HFFc6 (cell line): Measurements from ENCODE around the gene PLA2G4E. TPM values are rescaled to one million over a fixed set of nuclear protein-coding genes. Genes with fewer than 3 reads are reported as not detected.

Experiments used
- DNase-seq: peaks from one replicate; pipeline ENCODE4 v3.0.0-alpha.2; 2018
- H3K27ac Mint-ChIP-seq: 2 replicates; pipeline ENCODE4 v1.8.0; 2020; ENCODE audit warnings: mild to moderate bottlenecking, mixed read lengths
- H3K27me3 Mint-ChIP-seq: 2 replicates; pipeline ENCODE4 v1.8.0; 2021; ENCODE audit warnings: mild to moderate bottlenecking, moderate library complexity, mixed read lengths; ENCODE audit not compliant: insufficient read depth
- H3K36me3 Mint-ChIP-seq: 2 replicates; pipeline ENCODE4 v1.8.0; 2021; ENCODE audit warnings: low read depth, mixed read lengths
- H3K4me1 Mint-ChIP-seq: 2 replicates; pipeline ENCODE4 v1.8.0; 2020; ENCODE audit warnings: low read depth, mixed read lengths
- H3K4me3 Mint-ChIP-seq: 2 replicates; pipeline ENCODE4 v1.8.0; 2020; ENCODE audit warnings: mild to moderate bottlenecking, moderate library complexity, mixed read lengths
- H3K9me3 Mint-ChIP-seq: 2 replicates; pipeline ENCODE4 v1.8.0; 2020; ENCODE audit warnings: mild to moderate bottlenecking, mixed read lengths
- CTCF ChIP-seq: fragments of 200-600 bp; sonication (generic); IDR thresholded peaks from 2 replicates; pipeline ENCODE4 v1.5.0; 2021; ENCODE audit warnings: antibody characterized with exemption, mild to moderate bottlenecking
- total RNA-seq, 6 experiments: library from RNA; stranded (reverse); fragmentation: NEBNext Ultra II Directional; extraction: Animal tissue kit (Norgen Biotek cat#: 25700); gene quantifications; 2 replicates in 1 of 6; 3 replicates in 5 of 6; pipeline ENCODE4 v1.2.3, GENCODE V29; 2021

Gene PLA2G4E
- total RNA-seq, 6 experiments from 2014 or later = not detected

GRCh38 chr15:41936155-41936554 lies 84.7 kb downstream of the PLA2G4E start:
- Mint-ChIP-seq H3K27ac (no peak overlapping the region), H3K4me3 (no peak overlapping the region), H3K36me3 (peaks cover 33% of the 10 kb centered on the region), H3K9me3 (no peaks in the 10 kb centered on the region), H3K4me1 (peaks cover 68% of the 10 kb centered on the region), H3K27me3 (peaks cover 2% of the 10 kb centered on the region)
- no peak for TF ChIP-seq CTCF
- DNase-seq = no peak

GRCh38 chr15:41935566-41936020 lies 85.2 kb downstream of the PLA2G4E start:
- Mint-ChIP-seq H3K4me1 (peaks cover 67% of the 10 kb centered on the region), H3K27me3 (no peaks in the 10 kb centered on the region; the same call in 1 of the 2 replicates), H3K36me3 (peaks cover 33% of the 10 kb centered on the region), H3K27ac (no peak overlapping the region), H3K4me3 (no peak overlapping the region), H3K9me3 (no peaks in the 10 kb centered on the region)
- DNase-seq = no peak
- TF ChIP-seq CTCF = no peak

GRCh38 chr15:41934843-41935242 lies 86.0 kb downstream of the PLA2G4E start:
- Mint-ChIP-seq H3K27ac (peak overlapping the region; percentile 77), H3K4me3 (no peak overlapping the region), H3K27me3 (no peaks in the 10 kb centered on the region; the same call in 1 of the 2 replicates), H3K36me3 (peaks cover 29% of the 10 kb centered on the region), H3K9me3 (no peaks in the 10 kb centered on the region), H3K4me1 (peaks cover 67% of the 10 kb centered on the region)
- DNase-seq = no peak
- no peak for TF ChIP-seq CTCF

- DNase-seq = peak; percentile 54
- no peak for TF ChIP-seq CTCF
- peaks cover 29% of the 10 kb centered on the region for H3K36me3 Mint-ChIP-seq
- H3K4me1 Mint-ChIP-seq = peaks cover 76% of the 10 kb centered on the region
- H3K27ac Mint-ChIP-seq = peak overlapping the region; percentile 83
- H3K4me3 Mint-ChIP-seq = peak overlapping the region; percentile 63; the same call in 1 of the 2 replicates
- no peaks in the 10 kb centered on the region for H3K9me3 Mint-ChIP-seq
- no peaks in the 10 kb centered on the region; the same call in 1 of the 2 replicates for H3K27me3 Mint-ChIP-seq
Observed at GRCh38 chr15:41933771-41934170, 87.1 kb downstream of the PLA2G4E start.

- H3K9me3 Mint-ChIP-seq = no peaks in the 10 kb centered on the region
- peaks cover 79% of the 10 kb centered on the region for H3K4me1 Mint-ChIP-seq
- TF ChIP-seq CTCF = no peak
- no peaks in the 10 kb centered on the region; the same call in 1 of the 2 replicates for H3K27me3 Mint-ChIP-seq
- peak overlapping the region; percentile 83 for H3K27ac Mint-ChIP-seq
- no peak for DNase-seq
- no peak overlapping the region for H3K4me3 Mint-ChIP-seq
- peaks cover 29% of the 10 kb centered on the region for H3K36me3 Mint-ChIP-seq
Observed at GRCh38 chr15:41933326-41933725, 87.5 kb downstream of the PLA2G4E start.
